GM23338 (cell line): ENCODE data around the gene IFT52. TPM values are rescaled to one million over a fixed set of nuclear protein-coding genes. Genes with fewer than 3 reads are reported as not detected.

ENCODE experiments used
- ATAC-seq: fragments of 200-7000 bp; cut with Tn5 transposase; 3 replicates; pipeline ENCODE4 v1.9.1; 2020
- DNase-seq: peaks from one replicate; pipeline ENCODE4 v3.0.0-alpha.2; 2015; ENCODE audit warnings: low spot score
- H2AFZ ChIP-seq: fragments of 200-600 bp; sonication (generic); 2 replicates; pipeline ENCODE4 v1.8.0; 2016; ENCODE audit warnings: antibody characterized with exemption, mild to moderate bottlenecking, moderate library complexity
- H3F3A ChIP-seq: fragments of 200-600 bp; sonication (generic); replicated peaks from 2 replicates; pipeline ENCODE4 v1.8.0; 2017; ENCODE audit warnings: antibody characterized with exemption, mixed run types, low read depth
- H3K27ac ChIP-seq: fragments of 200-600 bp; sonication (generic); 2 replicates; pipeline ENCODE4 v1.6.1; 2016; ENCODE audit warnings: low read depth
- H3K27me3 ChIP-seq: fragments of 200-600 bp; sonication (generic); 2 replicates; pipeline ENCODE4 v1.8.0; 2016; ENCODE audit warnings: mild to moderate bottlenecking, mixed run types, moderate library complexity; ENCODE audit not compliant: insufficient read depth
- H3K36me3 ChIP-seq: fragments of 200-600 bp; sonication (generic); 2 replicates; pipeline ENCODE4 v1.8.0; 2016; ENCODE audit warnings: mild to moderate bottlenecking; ENCODE audit not compliant: insufficient read depth
- H3K4me1 ChIP-seq: fragments of 200-600 bp; sonication (generic); 2 replicates; pipeline ENCODE4 v1.8.0; 2016; ENCODE audit warnings: mild to moderate bottlenecking, moderate library complexity; ENCODE audit not compliant: insufficient read depth
- H3K4me2 ChIP-seq: fragments of 200-600 bp; sonication (generic); 2 replicates; pipeline ENCODE4 v1.7.1; 2017; ENCODE audit warnings: mixed run types
- H3K4me3 ChIP-seq: fragments of 200-600 bp; sonication (generic); 2 replicates; pipeline ENCODE4 v1.6.1; 2016; ENCODE audit warnings: mixed run types
- H3K79me2 ChIP-seq: fragments of 200-600 bp; sonication (generic); replicated peaks from 2 replicates; pipeline ENCODE4 v1.8.0; 2017; ENCODE audit warnings: mild to moderate bottlenecking; ENCODE audit not compliant: insufficient read depth
- H3K9me2 ChIP-seq: fragments of 200-600 bp; sonication (generic); 2 replicates; pipeline ENCODE4 v1.8.0; 2017; ENCODE audit not compliant: insufficient read depth
- H4K20me1 ChIP-seq: fragments of 200-600 bp; sonication (generic); replicated peaks from 2 replicates; pipeline ENCODE4 v1.8.0; 2017; ENCODE audit warnings: mild to moderate bottlenecking; ENCODE audit not compliant: insufficient read depth
- H3K27ac Mint-ChIP-seq: 2 replicates; pipeline ENCODE4 v1.8.0; 2020; ENCODE audit warnings: inconsistent platforms, mild to moderate bottlenecking, moderate library complexity, mixed read lengths
- H3K27me3 Mint-ChIP-seq: 3 replicates; pipeline ENCODE4 v1.8.0; 2022; ENCODE audit warnings: low read depth, mild to moderate bottlenecking, moderate library complexity, mixed read lengths, inconsistent platforms; ENCODE audit not compliant: insufficient read depth, poor library complexity
- H3K36me3 Mint-ChIP-seq: 3 replicates; pipeline ENCODE4 v1.8.0; 2021; ENCODE audit warnings: low read depth, mild to moderate bottlenecking, inconsistent platforms, moderate library complexity, mixed read lengths
- H3K4me1 Mint-ChIP-seq: 3 replicates; pipeline ENCODE4 v1.8.0; 2020; ENCODE audit warnings: mild to moderate bottlenecking, inconsistent platforms, mixed read lengths
- H3K4me3 Mint-ChIP-seq: 3 replicates; pipeline ENCODE4 v1.8.0; 2021; ENCODE audit warnings: moderate library complexity, mild to moderate bottlenecking, inconsistent platforms, mixed read lengths
- H3K9me3 Mint-ChIP-seq: 3 replicates; pipeline ENCODE4 v1.8.0; 2020; ENCODE audit warnings: moderate library complexity, mild to moderate bottlenecking, inconsistent platforms, mixed read lengths
- CTCF ChIP-seq, 2 experiments: fragments of 200-600 bp in 1 of 2; sonication (generic) in 1 of 2; conservative IDR thresholded peaks; 2 replicates each; pipeline versions ENCODE4 v1.5.1 to v1.6.1; 2016 to 2017; ENCODE audit warnings: antibody characterized with exemption in 2 of 2, low read depth in 2 of 2, mild to moderate bottlenecking in 2 of 2, moderate library complexity in 1 of 2
- EZH2 ChIP-seq: fragments of 200-600 bp; sonication (generic); IDR thresholded peaks from one replicate; pipeline ENCODE4 v1.8.0; 2017; ENCODE audit warnings: antibody characterized with exemption, mild to moderate bottlenecking, low read depth; ENCODE audit not compliant: unreplicated experiment
- EZH2phosphoT487 ChIP-seq: fragments of 200-600 bp; sonication (generic); IDR thresholded peaks from one replicate; pipeline ENCODE4 v1.8.1; 2018; ENCODE audit warnings: antibody characterized with exemption; ENCODE audit not compliant: unreplicated experiment
- JUNB ChIP-seq: IDR thresholded peaks from one replicate; pipeline ENCODE4 v1.6.1; 2016; ENCODE audit warnings: antibody characterized with exemption; ENCODE audit not compliant: unreplicated experiment
- NANOG ChIP-seq: IDR thresholded peaks from 2 replicates; pipeline ENCODE4 v1.6.1; 2016; ENCODE audit warnings: antibody characterized with exemption, borderline replicate concordance
- REST ChIP-seq: IDR thresholded peaks from one replicate; pipeline ENCODE4 v1.6.1; 2018; ENCODE audit warnings: antibody characterized with exemption; ENCODE audit not compliant: unreplicated experiment
- ZNF114 ChIP-seq: fragments of 250-450 bp; sonication (Bioruptor Pico); IDR thresholded peaks from 2 replicates; pipeline ENCODE4 v1.5.0; 2020; ENCODE audit warnings: mild to moderate bottlenecking, moderate library complexity
- ZNF331 ChIP-seq: fragments of 250-450 bp; sonication (Bioruptor Pico); IDR thresholded peaks from 2 replicates; pipeline ENCODE4 v1.5.0; 2020; ENCODE audit warnings: low read depth, mild to moderate bottlenecking, moderate library complexity
- ZNF462 ChIP-seq: fragments of 250-450 bp; sonication (Bioruptor Pico); IDR thresholded peaks from 2 replicates; pipeline ENCODE4 v1.5.0; 2020; ENCODE audit warnings: mild to moderate bottlenecking, moderate library complexity
- polyA plus RNA-seq: library from polyadenylated mRNA; unstranded; fragments of >200 nt; fragmentation: Nextera tagmentation; extraction: Ambion mirVana; gene quantifications from 2 replicates; pipeline ENCODE4 v1.2.1, GENCODE V29; 2016
- total RNA-seq: library from RNA; depleted of rRNA; stranded (reverse); fragments of >200 nt; shearing (Covaris generic); gene quantifications from 2 replicates; pipeline ENCODE4 v1.2.3, GENCODE V29; 2014

IFT52 gene
- total and polyA plus RNA-seq, 2 experiments from 2014 or later, result 30.4 to 39.8 TPM

- Mint-ChIP-seq H3K36me3 (no peaks in the 10 kb centered on the region), H3K4me1 (no peaks in the 10 kb centered on the region), H3K4me3 (no peak overlapping the region), H3K9me3 (no peaks in the 10 kb centered on the region; the same call in 2 of the 3 replicates), H3K27me3 (peaks cover 6% of the 10 kb centered on the region), H3K27ac (no peak overlapping the region)
- Histone ChIP-seq H3K36me3 (no peaks in the 10 kb centered on the region), H3K4me3 (no peak overlapping the region), H4K20me1 (no peaks in the 10 kb centered on the region), H3F3A (no peaks in the 10 kb centered on the region), H3K27ac (no peak overlapping the region), H3K79me2 (no peaks in the 10 kb centered on the region), H3K9me2 (no peaks in the 10 kb centered on the region), H3K27me3 (no peaks in the 10 kb centered on the region), H3K4me1 (no peaks in the 10 kb centered on the region), H3K4me2 (no peak overlapping the region), H2AFZ (no peak overlapping the region)
- TF ChIP-seq ZNF331 (CRISPR knock-in tag) (no peak), EZH2phosphoT487 (no peak), CTCF (conservative IDR thresholded peaks at IDR 0.05; ENCODE audit: low read depth in 2 of 2) (0 out of 4 replicates have a peak, but pooled peaks of 1 of the 2 experiments have one; percentile 4), ZNF114 (CRISPR knock-in tag) (no peak)
- ATAC-seq (no peak), DNase-seq (no peak)
Measured at GRCh38 chr20:43571310-43571709, 19.4 kb upstream of the IFT52 start.

GRCh38 chr20:43571771-43572170 is 19.0 kb upstream of the IFT52 start:
- no peaks in the 10 kb centered on the region for H3K4me1 ChIP-seq
- ATAC-seq (no peak), DNase-seq (no peak)
- H3F3A ChIP-seq, result no peaks in the 10 kb centered on the region
- Mint-ChIP-seq H3K36me3 (no peaks in the 10 kb centered on the region), H3K4me1 (no peaks in the 10 kb centered on the region), H3K27me3 (peaks cover 6% of the 10 kb centered on the region), H3K27ac (no peak overlapping the region), H3K4me3 (no peak overlapping the region), H3K9me3 (no peaks in the 10 kb centered on the region; the same call in 2 of the 3 replicates)
- H3K36me3 ChIP-seq, result no peaks in the 10 kb centered on the region
- H3K4me3 ChIP-seq, result no peak overlapping the region
- H3K27ac ChIP-seq, result no peak overlapping the region
- H2AFZ ChIP-seq, result no peak overlapping the region
- H4K20me1 ChIP-seq, result no peaks in the 10 kb centered on the region
- no peaks in the 10 kb centered on the region for H3K79me2 ChIP-seq
- H3K4me2 ChIP-seq, result no peak overlapping the region
- no peaks in the 10 kb centered on the region for H3K9me2 ChIP-seq
- no peaks in the 10 kb centered on the region for H3K27me3 ChIP-seq
- TF ChIP-seq REST, result no peak
- no peak for TF ChIP-seq ZNF114 (CRISPR knock-in tag)
- TF ChIP-seq EZH2, result no peak
- TF ChIP-seq NANOG, result no peak
- TF ChIP-seq ZNF462 (CRISPR knock-in tag), result no peak
- no peak for TF ChIP-seq JUNB
